HepG2 (cell line): Measurements from ENCODE around the gene ZC3H18. TPM values are rescaled to one million over a fixed set of nuclear protein-coding genes. Genes with fewer than 3 reads are reported as not detected.

Source experiments
- ATAC-seq: fragments of 200-7000 bp; cut with Tn5 transposase; 3 replicates; pipeline ENCODE4 v1.9.1; 2020; ENCODE audit warnings: mild to moderate bottlenecking, moderate library complexity
- BruUV-seq: library from RNA; stranded (reverse); fragments of 400-500 nt; replicated peaks from 2 replicates; lab custom pipeline; 2021; lab: Mats Ljungman, UMichigan
- CTCF ChIA-PET: fragments of 300-600 bp; formaldehyde crosslinking; extraction: SDS; loops from one replicate; lab custom pipeline; 2021; ENCODE audit warnings: low total read pairs, inconsistent platforms, low intra/inter-chr PET ratio; lab: Yijun Ruan, JAX
- POLR2A ChIA-PET: fragments of 350-600 bp; sonication (Branson Sonifier 250); formaldehyde crosslinking; loops from one replicate; lab custom pipeline; 2020; ENCODE audit warnings: antibody characterized with exemption, inconsistent platforms; lab: Yijun Ruan, JAX
- DNase-seq: peaks from one replicate; pipeline ENCODE4 v3.0.0-alpha.2; 2015; ENCODE audit warnings: low spot score
- FAIRE-seq: peaks from 3 replicates; lab custom pipeline; 2011; peaks lifted over from hg19 to GRCh38; lab: Jason Lieb, UNC
- H2AFZ ChIP-seq: one replicate; pipeline ENCODE4 v1.6.1; 2011; ENCODE audit warnings: low read length, inconsistent platforms
- H3K27ac ChIP-seq: fragments of 300-600 bp; 3 replicates; pipeline ENCODE4 v1.8.0; 2011; ENCODE audit warnings: mixed run types, mild to moderate bottlenecking, mixed read lengths, low read length, inconsistent platforms; ENCODE audit not compliant: insufficient read depth; ENCODE audit errors: extremely low read length
- H3K27me3 ChIP-seq, 2 experiments: fragments of 200-600 bp in 1 of 2; 2 replicates in 1 of 2; 3 replicates in 1 of 2; pipeline versions ENCODE4 v1.6.0 to v1.8.0; 2011; ENCODE audit warnings: low read length in 2 of 2, mild to moderate bottlenecking in 2 of 2, moderate library complexity in 2 of 2, inconsistent platforms in 1 of 2; ENCODE audit not compliant: insufficient read depth in 2 of 2, control insufficient read depth in 1 of 2
- H3K36me3 ChIP-seq, 2 experiments: fragments of 200-600 bp in 1 of 2; replicated peaks in 1 of 2; 2 replicates in 1 of 2; 3 replicates in 1 of 2; pipeline versions ENCODE4 v1.5.1 to v1.8.0; 2011; ENCODE audit warnings: low read length in 2 of 2, inconsistent platforms in 1 of 2; ENCODE audit not compliant: insufficient read depth in 2 of 2, control insufficient read depth in 1 of 2
- H3K4me1 ChIP-seq: 2 replicates; pipeline ENCODE4 v1.5.1; 2012; ENCODE audit warnings: low read length, inconsistent platforms; ENCODE audit not compliant: insufficient read depth
- H3K4me2 ChIP-seq: 2 replicates; pipeline ENCODE4 v1.6.0; 2011; ENCODE audit warnings: low read depth, low read length, inconsistent platforms
- H3K4me3 ChIP-seq, 3 experiments: fragments of 200-600 bp in 1 of 3; sonication (generic), shearing (Covaris generic) in 1 of 3; replicated peaks in 1 of 3; 2 replicates each; pipeline ENCODE4 v1.5.1; 2011 to 2016; ENCODE audit warnings: low read length in 3 of 3, inconsistent platforms in 2 of 3, low read depth in 2 of 3, mild to moderate bottlenecking in 2 of 3, control low read depth in 1 of 3, mixed read lengths in 1 of 3; ENCODE audit not compliant: insufficient read depth in 1 of 3
- H3K79me2 ChIP-seq: one replicate; pipeline ENCODE4 v1.6.1; 2011; ENCODE audit warnings: low read length, inconsistent platforms; ENCODE audit not compliant: insufficient read depth
- H3K9ac ChIP-seq: 2 replicates; pipeline ENCODE4 v1.6.0; 2011; ENCODE audit warnings: mild to moderate bottlenecking, low read depth, low read length, inconsistent platforms; ENCODE audit not compliant: insufficient read depth
- H3K9me3 ChIP-seq: 2 replicates; pipeline ENCODE4 v1.5.1; 2012; ENCODE audit warnings: mild to moderate bottlenecking, low read length
- H4K20me1 ChIP-seq: 2 replicates; pipeline ENCODE4 v1.6.0; 2011; ENCODE audit warnings: inconsistent platforms, mild to moderate bottlenecking, low read length, moderate library complexity; ENCODE audit not compliant: insufficient read depth
- BHLHE40 ChIP-seq: IDR thresholded peaks from 2 replicates; pipeline ENCODE4 v1.6.1; 2011; ENCODE audit warnings: low read length, improper control_type of control experiment
- ESRRA ChIP-seq: sonication (generic); formaldehyde crosslinking; IDR thresholded peaks from 2 replicates; pipeline ENCODE4 v1.5.1; 2020; ENCODE audit warnings: mild to moderate bottlenecking, low read depth, missing genetic modification reagents
- HDAC1 ChIP-seq: sonication (generic); formaldehyde crosslinking; IDR thresholded peaks from 2 replicates; pipeline ENCODE4 v1.5.1; 2020; ENCODE audit warnings: mild to moderate bottlenecking, missing genetic modification reagents
- HNF4A ChIP-seq: sonication (generic); formaldehyde crosslinking; IDR thresholded peaks from 2 replicates; pipeline ENCODE4 v1.4.0; 2020; ENCODE audit warnings: missing genetic modification reagents
- KLF13 ChIP-seq: sonication (generic); formaldehyde crosslinking; IDR thresholded peaks from 2 replicates; pipeline ENCODE4 v1.4.0; 2020; ENCODE audit warnings: mild to moderate bottlenecking, missing genetic modification reagents
- MXD1 ChIP-seq: sonication (generic); formaldehyde crosslinking; IDR thresholded peaks from 2 replicates; pipeline ENCODE4 v1.4.0; 2020; ENCODE audit warnings: mild to moderate bottlenecking, missing genetic modification reagents
- NBN ChIP-seq: fragments of 450-650 bp; conservative IDR thresholded peaks from 2 replicates; pipeline ENCODE4 v1.6.1; 2017
- SALL2 ChIP-seq: sonication (generic); formaldehyde crosslinking; IDR thresholded peaks from 2 replicates; pipeline ENCODE4 v1.8.1; 2023; ENCODE audit warnings: mild to moderate bottlenecking, missing genetic modification reagents, inconsistent platforms
- SP1 ChIP-seq, 2 experiments: fragments of 450-650 bp in 1 of 2; sonication (generic) in 1 of 2; formaldehyde crosslinking in 1 of 2; IDR thresholded peaks; 2 replicates each; pipeline versions ENCODE4 v1.4.0 to v1.6.1; 2016 to 2020; ENCODE audit warnings: missing genetic modification reagents in 1 of 2
- TAF15 ChIP-seq: fragments of 200-400 bp; formaldehyde crosslinking; IDR thresholded peaks from one replicate; pipeline ENCODE4 v1.6.1; 2018; ENCODE audit warnings: mild to moderate bottlenecking, low read depth, low read length; ENCODE audit not compliant: poor library complexity, severe bottlenecking
- THRA ChIP-seq: sonication (generic); formaldehyde crosslinking; IDR thresholded peaks from 2 replicates; pipeline ENCODE4 v1.4.0; 2020; ENCODE audit warnings: missing genetic modification reagents, borderline replicate concordance
- TRIM24 ChIP-seq: sonication (generic); formaldehyde crosslinking; IDR thresholded peaks from 2 replicates; pipeline ENCODE4 v1.8.0; 2022; ENCODE audit warnings: mild to moderate bottlenecking, missing genetic modification reagents
- ZBTB46 ChIP-seq: sonication (generic); formaldehyde crosslinking; IDR thresholded peaks from 2 replicates; pipeline ENCODE4 v1.4.0; 2020; ENCODE audit warnings: mild to moderate bottlenecking, missing genetic modification reagents, borderline replicate concordance
- ZMYM2 ChIP-seq: sonication (generic); formaldehyde crosslinking; IDR thresholded peaks from 2 replicates; pipeline ENCODE4 v1.8.0; 2022; ENCODE audit warnings: mild to moderate bottlenecking, missing genetic modification reagents
- ZNF235 ChIP-seq: sonication (generic); formaldehyde crosslinking; IDR thresholded peaks from 2 replicates; pipeline ENCODE4 v1.8.1; 2023; ENCODE audit warnings: mild to moderate bottlenecking, missing genetic modification reagents, borderline replicate concordance
- ZNF275 ChIP-seq: sonication (generic); formaldehyde crosslinking; IDR thresholded peaks from 2 replicates; pipeline ENCODE4 v1.8.0; 2022; ENCODE audit warnings: missing genetic modification reagents, mild to moderate bottlenecking, inconsistent platforms, borderline replicate concordance
- ZNF331 ChIP-seq: sonication (generic); formaldehyde crosslinking; IDR thresholded peaks from 2 replicates; pipeline ENCODE4 v1.4.0; 2020; ENCODE audit warnings: missing genetic modification reagents
- ZNF543 ChIP-seq: sonication (generic); formaldehyde crosslinking; IDR thresholded peaks from 2 replicates; pipeline ENCODE4 v1.4.0; 2020; ENCODE audit warnings: mild to moderate bottlenecking, missing genetic modification reagents
- ZNF652 ChIP-seq: IDR thresholded peaks from 2 replicates; pipeline ENCODE4 v1.6.1; 2016; ENCODE audit warnings: low read depth, borderline replicate concordance
- WGBS: methylation state at CpG from one replicate; pipeline ENCODE4 v1.1.6; 2017; ENCODE audit warnings: low lambda C conversion rate; 5-methylcytosine and 5-hydroxymethylcytosine counted together
- in situ Hi-C: cut with HindIII; loops from 2 replicates; pipeline ENCODE4 v1.10.0; 2017; ENCODE audit warnings: low pct_unique_long_range_greater_than_20kb; ENCODE audit not compliant: extremely low pct_ligation_motif_present
- intact Hi-C: fragments of 100-400 bp; cut with micrococcal nuclease; formaldehyde crosslinking; loops from one replicate; pipeline ENCODE4 v1.10.0; 2022; ENCODE audit not compliant: unreplicated experiment
- polyA plus RNA-seq, 8 experiments: library from polyadenylated mRNA; depleted of rRNA in 3 of 8; stranded (reverse) in 7 of 8; unstranded in 1 of 8; fragments of >200 nt; fragmentation: Illumina TruSeq in 4 of 8; extraction: Trizol in 4 of 8; gene quantifications; 2 replicates each; pipeline versions ENCODE4 v1.2.1 to v1.2.3, GENCODE V29; 2011 to 2016; ENCODE audit warnings: low read depth in 4 of 8, missing spikeins in 1 of 8, mixed read lengths in 1 of 8; ENCODE audit not compliant: insufficient read depth in 1 of 8
- total RNA-seq, 5 experiments: library from RNA; depleted of rRNA; stranded (reverse); fragments of >200 nt; fragmentation: Illumina TruSeq; extraction: Trizol; gene quantifications; 2 replicates each; pipeline ENCODE4 v1.2.3, GENCODE V29; 2016; ENCODE audit warnings: low read depth in 1 of 5

ZC3H18 gene
- total and polyA plus RNA-seq, 2 of the 13 experiments (the other 11 are each of a cell fraction or from before 2014, with no cell fraction given): 11.2 to 27.4 TPM

GRCh38 chr16:88681084-88681680, 111.0 kb downstream of the ZC3H18 start:
- in situ Hi-C loops: no loop called here
- peaks cover 52% of the 10 kb centered on the region for H3K4me1 ChIP-seq
- peak; percentile 60 for DNase-seq
- no peaks in the 10 kb centered on the region for H3K36me3 ChIP-seq
- no peak overlapping the region for H3K9ac ChIP-seq
- no peak overlapping the region for H2AFZ ChIP-seq
- peaks cover 8% of the 10 kb centered on the region; the same call in 1 of the 2 replicates for H4K20me1 ChIP-seq
- no peaks in the 10 kb centered on the region for H3K79me2 ChIP-seq
- ATAC-seq: peak; percentile 67
- 11% methylated on average over 12 of the region's 31 CpGs for WGBS
- H3K4me2 ChIP-seq: peak overlapping the region; percentile 65
- H3K27me3 ChIP-seq: peaks cover 7 to 48% of the 10 kb centered on the region in 2 experiments; a peak in 4 of 5 replicates
- peak; percentile 34 for FAIRE-seq
- no TSS peak for BruUV-seq
- no peak overlapping the region for H3K27ac ChIP-seq
- no peaks in the 10 kb centered on the region for H3K9me3 ChIP-seq
- peak overlapping the region; percentile 19 to 58 (median 51); a peak in 5 of 6 replicates for H3K4me3 ChIP-seq
- CTCF ChIA-PET: interaction anchor here (0.9 kb wide), 1 partner anchor 17 kb away, joined by 4 read pairs; no protein-coding TSS in a partner anchor
- POLR2A ChIA-PET: interaction anchor here (1.1 kb wide), 1 partner anchor 32 kb away, joined by 3 read pairs; no protein-coding TSS in a partner anchor
- intact Hi-C loops: no loop called here
- 0 out of 2 replicates have a peak, but pooled peaks have one; percentile 60 for TF ChIP-seq KLF13 (CRISPR knock-in tag)
- no peak for TF ChIP-seq ZNF652
- 0 out of 2 replicates have a peak, but pooled peaks have one; percentile 55 for TF ChIP-seq TRIM24 (CRISPR knock-in tag)
- no peak for TF ChIP-seq NBN
- TF ChIP-seq ZNF275 (CRISPR knock-in tag): 0 out of 2 replicates have a peak, but pooled peaks have one; percentile 16
- TF ChIP-seq TAF15: no peak
- peak; percentile 64 for TF ChIP-seq ZNF331 (CRISPR knock-in tag)
- TF ChIP-seq ZBTB46 (CRISPR knock-in tag): no peak
- TF ChIP-seq THRA (CRISPR knock-in tag): 0 out of 2 replicates have a peak, but pooled peaks have one; percentile 11
- TF ChIP-seq BHLHE40: 0 out of 2 replicates have a peak, but pooled peaks have one; percentile 10
- TF ChIP-seq ESRRA: no peak
- TF ChIP-seq HNF4A (CRISPR knock-in tag): no peak; the same call in 1 of the 2 replicates
- no peak; the same call in 1 of the 2 replicates for TF ChIP-seq HDAC1 (CRISPR knock-in tag)
- TF ChIP-seq SALL2: 0 out of 2 replicates have a peak, but pooled peaks have one; percentile 26
- peak; percentile 57; the same call in 1 of the 2 replicates for TF ChIP-seq MXD1
- 0 out of 2 replicates have a peak, but pooled peaks have one; percentile 25 for TF ChIP-seq ZNF235
- 0 out of 2 replicates have a peak, but pooled peaks have one; percentile 6 for TF ChIP-seq ZMYM2 (CRISPR knock-in tag)
- TF ChIP-seq ZNF543 (CRISPR knock-in tag): peak; percentile 37; the same call in 1 of the 2 replicates
- no peak for TF ChIP-seq SP1 (IDR thresholded peaks at IDR 0.05)
- TF ChIP-seq SP1 (CRISPR knock-in tag; IDR thresholded peaks at IDR 0.05): peak; percentile 30; the same call in 1 of the 2 replicates
